Measurements from ENCODE around the gene GFER. TPM values are rescaled to one million over a fixed set of nuclear protein-coding genes. Genes with fewer than 3 reads are reported as not detected.

GFER gene
- total and polyA plus RNA-seq, 9 of the 15 experiments (the other 6 are each of a cell fraction or from before 2014, with no cell fraction given), result 4.3 to 53.7 (median 19.8) TPM

DNA sequence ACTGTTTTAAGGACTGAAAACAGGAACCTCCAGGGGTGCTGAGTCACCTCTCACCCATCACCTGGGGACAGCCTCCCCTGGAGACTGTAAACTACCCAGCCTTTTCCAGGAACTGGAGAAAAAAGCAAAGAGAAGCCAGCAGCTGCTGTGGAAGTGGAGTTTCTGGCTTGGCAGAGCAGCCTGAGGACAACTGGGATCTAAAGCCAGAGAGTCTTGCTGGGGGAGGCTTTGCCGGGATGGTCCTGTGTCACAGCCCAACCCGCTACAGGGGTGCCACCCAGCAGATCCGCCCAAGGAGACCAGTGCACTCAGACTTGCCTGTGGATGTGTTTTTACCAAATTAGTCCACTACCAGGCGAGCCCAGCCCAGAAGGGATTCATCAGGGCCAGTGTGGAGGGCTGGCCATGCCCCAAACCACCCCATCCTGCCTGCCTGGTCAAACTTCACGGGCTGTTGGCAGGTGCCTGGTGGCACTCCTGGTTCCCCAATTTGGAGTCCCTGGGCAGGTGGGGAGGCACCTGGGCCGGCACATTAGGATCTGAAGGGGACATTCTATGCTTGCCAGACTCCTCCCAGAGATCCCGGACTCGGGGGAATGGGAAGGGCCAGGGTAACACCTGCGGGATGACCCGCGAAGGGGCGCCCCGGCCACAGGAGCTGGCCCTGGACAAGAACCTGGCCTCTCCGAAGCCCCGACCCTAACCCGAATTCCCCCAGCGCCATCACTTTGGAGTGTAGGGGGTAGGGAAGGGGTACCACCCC, 41.8 kb upstream of the GFER start (continued):
- TF ChIP-seq, protein P1, sequence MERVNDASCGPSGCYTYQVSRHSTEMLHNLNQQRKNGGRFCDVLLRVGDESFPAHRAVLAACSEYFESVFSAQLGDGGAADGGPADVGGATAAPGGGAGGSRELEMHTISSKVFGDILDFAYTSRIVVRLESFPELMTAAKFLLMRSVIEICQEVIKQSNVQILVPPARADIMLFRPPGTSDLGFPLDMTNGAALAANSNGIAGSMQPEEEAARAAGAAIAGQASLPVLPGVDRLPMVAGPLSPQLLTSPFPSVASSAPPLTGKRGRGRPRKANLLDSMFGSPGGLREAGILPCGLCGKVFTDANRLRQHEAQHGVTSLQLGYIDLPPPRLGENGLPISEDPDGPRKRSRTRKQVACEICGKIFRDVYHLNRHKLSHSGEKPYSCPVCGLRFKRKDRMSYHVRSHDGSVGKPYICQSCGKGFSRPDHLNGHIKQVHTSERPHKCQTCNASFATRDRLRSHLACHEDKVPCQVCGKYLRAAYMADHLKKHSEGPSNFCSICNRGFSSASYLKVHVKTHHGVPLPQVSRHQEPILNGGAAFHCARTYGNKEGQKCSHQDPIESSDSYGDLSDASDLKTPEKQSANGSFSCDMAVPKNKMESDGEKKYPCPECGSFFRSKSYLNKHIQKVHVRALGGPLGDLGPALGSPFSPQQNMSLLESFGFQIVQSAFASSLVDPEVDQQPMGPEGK (CRISPR knock-in tag; IDR thresholded peaks at IDR 0.05; ENCODE audit: borderline replicate concordance), result no peak
- TF ChIP-seq PHF21A (IDR thresholded peaks at IDR 0.05; ENCODE audit: borderline replicate concordance, low read depth), result no peak
- TF ChIP-seq SNIP1 (IDR thresholded peaks at IDR 0.05; ENCODE audit: low read depth), result no peak
- peak; percentile 93 for TF ChIP-seq C11orf30 (IDR thresholded peaks at IDR 0.05; ENCODE audit: low read depth)
- TF ChIP-seq ZBTB8A (IDR thresholded peaks at IDR 0.05; ENCODE audit: partially characterized antibody), result no peak
- TF ChIP-seq ZNF217 (CRISPR knock-in tag; IDR thresholded peaks at IDR 0.05), result no peak
- no peak for TF ChIP-seq DIDO1 (tag; IDR thresholded peaks at IDR 0.05; ENCODE audit: low read depth)
- TF ChIP-seq KAT7 (CRISPR knock-in tag; IDR thresholded peaks at IDR 0.05; ENCODE audit: borderline replicate concordance), result no peak
- no peak for TF ChIP-seq KLF1 (tag; IDR thresholded peaks at IDR 0.05)
- no peak for TF ChIP-seq NFRKB (IDR thresholded peaks at IDR 0.05; ENCODE audit: low read depth)
- no peak for TF ChIP-seq CSDE1 (IDR thresholded peaks at IDR 0.05)
- TF ChIP-seq ETS2 (tag; IDR thresholded peaks at IDR 0.05; ENCODE audit: borderline replicate concordance, poor library complexity, severe bottlenecking), result no peak
- TF ChIP-seq ETV5 (CRISPR knock-in tag; IDR thresholded peaks at IDR 0.05; ENCODE audit: low read depth), result no peak
- no peak for TF ChIP-seq FOXJ2 (tag; IDR thresholded peaks at IDR 0.05)
- TF ChIP-seq GATAD2B (IDR thresholded peaks at IDR 0.05; ENCODE audit: borderline replicate concordance), result no peak
- peak; percentile 68 for TF ChIP-seq ARID1B (IDR thresholded peaks at IDR 0.05)
- no peak for TF ChIP-seq E2F5 (CRISPR knock-in tag; IDR thresholded peaks at IDR 0.05)
- peak; percentile 80 for TF ChIP-seq SMARCE1 (IDR thresholded peaks at IDR 0.05)
- TF ChIP-seq ADNP (tag; IDR thresholded peaks at IDR 0.05), result no peak
- peak in 1 of 2 experiments; percentile 5; a peak in 1 of 4 replicates for TF ChIP-seq MAZ (CRISPR knock-in tag; conservative IDR thresholded peaks at IDR 0.05 in 1 of 2, IDR thresholded peaks at IDR 0.05 in 1 of 2)
- TF ChIP-seq, protein P2, sequence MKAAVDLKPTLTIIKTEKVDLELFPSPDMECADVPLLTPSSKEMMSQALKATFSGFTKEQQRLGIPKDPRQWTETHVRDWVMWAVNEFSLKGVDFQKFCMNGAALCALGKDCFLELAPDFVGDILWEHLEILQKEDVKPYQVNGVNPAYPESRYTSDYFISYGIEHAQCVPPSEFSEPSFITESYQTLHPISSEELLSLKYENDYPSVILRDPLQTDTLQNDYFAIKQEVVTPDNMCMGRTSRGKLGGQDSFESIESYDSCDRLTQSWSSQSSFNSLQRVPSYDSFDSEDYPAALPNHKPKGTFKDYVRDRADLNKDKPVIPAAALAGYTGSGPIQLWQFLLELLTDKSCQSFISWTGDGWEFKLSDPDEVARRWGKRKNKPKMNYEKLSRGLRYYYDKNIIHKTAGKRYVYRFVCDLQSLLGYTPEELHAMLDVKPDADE (conservative IDR thresholded peaks at IDR 0.05; ENCODE audit: control insufficient read depth, low read depth, low read length), result no peak
- no peak for TF ChIP-seq SP2 (IDR thresholded peaks at IDR 0.05; ENCODE audit: extremely low read depth, low read depth, low read length, poor library complexity, severe bottlenecking)
- TF ChIP-seq MAFF (IDR thresholded peaks at IDR 0.05; ENCODE audit: low read length), result peak; percentile 90
- TF ChIP-seq JUND (IDR thresholded peaks at IDR 0.05; ENCODE audit: borderline replicate concordance, low read depth, low read length), result peak; percentile 84
- peak; percentile 86; the same call in 1 of the 3 replicates for TF ChIP-seq JUND (tag; IDR thresholded peaks at IDR 0.05; ENCODE audit: borderline replicate concordance, low read depth, low read length)
- no peak for TF ChIP-seq PTBP1 (IDR thresholded peaks at IDR 0.05; ENCODE audit: low read depth, low read length)
- TF ChIP-seq SMARCA5 (IDR thresholded peaks at IDR 0.05), result no peak
